GM12878 (cell line): Measurements from ENCODE around the gene YKT6. TPM values are rescaled to one million over a fixed set of nuclear protein-coding genes. Genes with fewer than 3 reads are reported as not detected.

Source experiments
- ATAC-seq: fragments of 200-7000 bp; cut with Tn5 transposase; 3 replicates; pipeline ENCODE4 v1.9.1; 2020; ENCODE audit warnings: mild to moderate bottlenecking, moderate library complexity
- BruUV-seq: library from RNA; stranded (reverse); fragments of 400-500 nt; replicated peaks from 2 replicates; lab custom pipeline; 2021; lab: Mats Ljungman, UMichigan
- CTCF ChIA-PET: fragments of 300-600 bp; sonication (Branson Sonifier 250); formaldehyde crosslinking; extraction: SDS; loops from one replicate; lab custom pipeline; 2021; ENCODE audit warnings: inconsistent platforms; lab: Yijun Ruan, JAX
- POLR2A ChIA-PET: fragments of 350-600 bp; formaldehyde crosslinking; extraction: SDS; loops from one replicate; lab custom pipeline; 2021; ENCODE audit warnings: inconsistent platforms; lab: Charles Lee
- RAD21 ChIA-PET: fragments of 300-600 bp; sonication (Branson Sonifier 250); formaldehyde crosslinking; loops from one replicate; lab custom pipeline; 2023; ENCODE audit warnings: antibody characterized with exemption; ENCODE audit not compliant: unreplicated experiment; lab: Charles Lee
- SMC1A ChIA-PET: fragments of 300-600 bp; sonication (Branson Sonifier 250); formaldehyde crosslinking; loops from one replicate; lab custom pipeline; 2023; ENCODE audit not compliant: unreplicated experiment, uncharacterized antibody; lab: Charles Lee
- DNase-seq: peaks from one replicate; pipeline ENCODE4 v3.0.0-alpha.2; 2011; ENCODE audit warnings: low read depth, low spot score
- FAIRE-seq: peaks from 3 replicates; lab custom pipeline; 2011; peaks lifted over from hg19 to GRCh38; lab: Jason Lieb, UNC
- H2AFZ ChIP-seq: 2 replicates; pipeline ENCODE4 v1.6.0; 2011; ENCODE audit warnings: low read depth, low read length, control low read depth; ENCODE audit not compliant: control insufficient read depth
- H3K27ac ChIP-seq: 2 replicates; pipeline ENCODE4 v1.5.1; 2011; ENCODE audit warnings: control low read depth; ENCODE audit not compliant: control insufficient read depth, insufficient read depth
- H3K27me3 ChIP-seq, 2 experiments: replicated peaks in 1 of 2; 2 replicates each; pipeline versions ENCODE4 v1.6.0 to v1.6.1; 2011; ENCODE audit warnings: low read length in 1 of 2; ENCODE audit not compliant: control insufficient read depth in 2 of 2, insufficient read depth in 2 of 2
- H3K36me3 ChIP-seq, 2 experiments: 2 replicates each; pipeline ENCODE4 v1.5.1; 2011; ENCODE audit warnings: low read length in 1 of 2; ENCODE audit not compliant: control insufficient read depth in 2 of 2, insufficient read depth in 2 of 2
- H3K4me1 ChIP-seq: 2 replicates; pipeline ENCODE4 v1.6.1; 2011; ENCODE audit warnings: mild to moderate bottlenecking, low read length, moderate library complexity, mixed read lengths; ENCODE audit not compliant: control insufficient read depth, insufficient read depth
- H3K4me2 ChIP-seq: 2 replicates; pipeline ENCODE4 v1.6.0; 2011; ENCODE audit warnings: control low read depth; ENCODE audit not compliant: control insufficient read depth, insufficient read depth
- H3K4me3 ChIP-seq: fragments of 200-600 bp; sonication (generic); 2 replicates; pipeline ENCODE4 v1.5.1; 2016
- H3K79me2 ChIP-seq: 2 replicates; pipeline ENCODE4 v1.6.0; 2011; ENCODE audit warnings: low read length; ENCODE audit not compliant: control insufficient read depth, insufficient read depth
- H3K9ac ChIP-seq: 2 replicates; pipeline ENCODE4 v1.8.0; 2011; ENCODE audit warnings: low read length, control low read depth, mixed read lengths; ENCODE audit not compliant: control insufficient read depth, insufficient read depth
- H3K9me3 ChIP-seq: replicated peaks from 3 replicates; pipeline ENCODE4 v1.5.1; 2011; ENCODE audit warnings: mild to moderate bottlenecking, low read length; ENCODE audit not compliant: control insufficient read depth, insufficient read depth
- H4K20me1 ChIP-seq: 2 replicates; pipeline ENCODE4 v1.6.0; 2011; ENCODE audit not compliant: control insufficient read depth, insufficient read depth
- EP300 ChIP-seq, 2 experiments: fragments of 150-350 bp in 1 of 2; IDR thresholded peaks; 2 replicates each; pipeline ENCODE4 v1.6.1; 2011 to 2012; ENCODE audit warnings: low read depth in 2 of 2, low read length in 2 of 2, borderline replicate concordance in 1 of 2, improper control_type of control experiment in 1 of 2, inconsistent platforms in 1 of 2; ENCODE audit not compliant: control insufficient read depth in 1 of 2
- EZH2 ChIP-seq: IDR thresholded peaks from 2 replicates; pipeline ENCODE4 v1.6.1; 2012; ENCODE audit warnings: low read depth, mild to moderate bottlenecking, control low read depth, inconsistent platforms, low read length, borderline replicate concordance; ENCODE audit not compliant: control insufficient read depth
- FOXM1 ChIP-seq: IDR thresholded peaks from 2 replicates; pipeline ENCODE4 v1.6.1; 2012; ENCODE audit warnings: low read depth, mild to moderate bottlenecking, inconsistent platforms, low read length, moderate library complexity
- NRF1 ChIP-seq: conservative IDR thresholded peaks from 2 replicates; pipeline ENCODE4 v1.6.1; 2011; ENCODE audit warnings: mild to moderate bottlenecking, low read depth, low read length, improper control_type of control experiment
- PKNOX1 ChIP-seq: fragments of 450-650 bp; IDR thresholded peaks from 2 replicates; pipeline ENCODE4 v1.6.1; 2016; ENCODE audit warnings: mild to moderate bottlenecking
- SIX5 ChIP-seq: IDR thresholded peaks from 2 replicates; pipeline ENCODE4 v1.6.1; 2011; ENCODE audit warnings: mild to moderate bottlenecking, low read depth, low read length, moderate library complexity; ENCODE audit not compliant: severe bottlenecking
- SREBF1 ChIP-seq: IDR thresholded peaks from 2 replicates; pipeline ENCODE4 v1.6.1; 2012; ENCODE audit warnings: mild to moderate bottlenecking, low read length
- STAT3 ChIP-seq: IDR thresholded peaks from 2 replicates; pipeline ENCODE4 v1.6.1; 2011; ENCODE audit warnings: low read depth, low read length, improper control_type of control experiment
- TARDBP ChIP-seq: IDR thresholded peaks from 2 replicates; pipeline ENCODE4 v1.6.1; 2016; ENCODE audit warnings: borderline replicate concordance
- ZBTB11 ChIP-seq: fragments of 450-650 bp; formaldehyde crosslinking; IDR thresholded peaks from 2 replicates; pipeline ENCODE4 v1.5.0; 2022; ENCODE audit warnings: mild to moderate bottlenecking, missing genetic modification characterization
- WGBS: methylation state at CpG from one replicate; pipeline ENCODE4 v1.1.6; 2016; ENCODE audit warnings: low lambda C conversion rate; ENCODE audit not compliant: insufficient replicate concordance, insufficient coverage; ENCODE audit errors: missing lambda C conversion rate; 5-methylcytosine and 5-hydroxymethylcytosine counted together
- in situ Hi-C: fragments of 300-500 bp; cut with MboI; formaldehyde crosslinking; loops from 9 replicates; pipeline ENCODE4 v1.14.3; 2018; ENCODE audit warnings: mixed read lengths
- intact Hi-C: fragments of 100-400 bp; cut with micrococcal nuclease; formaldehyde crosslinking; loops from one replicate; pipeline ENCODE4 v1.14.2; 2022; ENCODE audit not compliant: unreplicated experiment
- polyA plus RNA-seq, 11 experiments: library from polyadenylated mRNA; depleted of rRNA in 4 of 11; unstranded in 6 of 11; stranded (reverse) in 5 of 11; fragments of >200 nt; fragmentation: Nextera tagmentation in 4 of 11; fragmentation: Illumina TruSeq in 1 of 11; extraction: Ambion mirVana in 4 of 11; extraction: Trizol in 1 of 11; gene quantifications; 1 replicate in 1 of 11; 2 replicates in 10 of 11; pipeline versions ENCODE4 v1.2.1 to v1.2.3, GENCODE V29; 2011 to 2016; ENCODE audit warnings: inconsistent platforms in 2 of 11, missing spikeins in 2 of 11, low read depth in 1 of 11
- total RNA-seq, 4 experiments: library from RNA; depleted of rRNA in 3 of 4; stranded (reverse); fragments of >200 nt in 3 of 4; fragmentation: Illumina TruSeq in 1 of 4; extraction: Trizol in 1 of 4; gene quantifications; 2 replicates each; pipeline versions ENCODE4 v1.2.1 to v1.2.3, GENCODE V29; 2013 to 2021
- TF ChIP-seq, protein P1 (sequence below): fragments of 450-650 bp; IDR thresholded peaks from 2 replicates; pipeline ENCODE4 v1.6.1; 2017; ENCODE audit warnings: antibody characterized with exemption, mild to moderate bottlenecking, moderate library complexity
- TF ChIP-seq, protein P2 (sequence below): fragments of 450-650 bp; IDR thresholded peaks from 2 replicates; pipeline ENCODE4 v1.6.1; 2017; ENCODE audit warnings: mild to moderate bottlenecking, low read depth, inconsistent platforms; ENCODE audit not compliant: poor library complexity, severe bottlenecking

The YKT6 gene
- total and polyA plus RNA-seq, 10 of the 15 experiments (the other 5 are each of a cell fraction or from before 2014, with no cell fraction given) = 1.7 to 95.2 (median 70.5) TPM

GRCh38 chr7:44219371-44220045 is 18.7 kb downstream of the YKT6 start (continued):
- TF ChIP-seq, protein P1, sequence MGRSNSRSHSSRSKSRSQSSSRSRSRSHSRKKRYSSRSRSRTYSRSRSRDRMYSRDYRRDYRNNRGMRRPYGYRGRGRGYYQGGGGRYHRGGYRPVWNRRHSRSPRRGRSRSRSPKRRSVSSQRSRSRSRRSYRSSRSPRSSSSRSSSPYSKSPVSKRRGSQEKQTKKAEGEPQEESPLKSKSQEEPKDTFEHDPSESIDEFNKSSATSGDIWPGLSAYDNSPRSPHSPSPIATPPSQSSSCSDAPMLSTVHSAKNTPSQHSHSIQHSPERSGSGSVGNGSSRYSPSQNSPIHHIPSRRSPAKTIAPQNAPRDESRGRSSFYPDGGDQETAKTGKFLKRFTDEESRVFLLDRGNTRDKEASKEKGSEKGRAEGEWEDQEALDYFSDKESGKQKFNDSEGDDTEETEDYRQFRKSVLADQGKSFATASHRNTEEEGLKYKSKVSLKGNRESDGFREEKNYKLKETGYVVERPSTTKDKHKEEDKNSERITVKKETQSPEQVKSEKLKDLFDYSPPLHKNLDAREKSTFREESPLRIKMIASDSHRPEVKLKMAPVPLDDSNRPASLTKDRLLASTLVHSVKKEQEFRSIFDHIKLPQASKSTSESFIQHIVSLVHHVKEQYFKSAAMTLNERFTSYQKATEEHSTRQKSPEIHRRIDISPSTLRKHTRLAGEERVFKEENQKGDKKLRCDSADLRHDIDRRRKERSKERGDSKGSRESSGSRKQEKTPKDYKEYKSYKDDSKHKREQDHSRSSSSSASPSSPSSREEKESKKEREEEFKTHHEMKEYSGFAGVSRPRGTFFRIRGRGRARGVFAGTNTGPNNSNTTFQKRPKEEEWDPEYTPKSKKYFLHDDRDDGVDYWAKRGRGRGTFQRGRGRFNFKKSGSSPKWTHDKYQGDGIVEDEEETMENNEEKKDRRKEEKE = no peak
- TF ChIP-seq, all 136 proteins: peak for 0

DNA sequence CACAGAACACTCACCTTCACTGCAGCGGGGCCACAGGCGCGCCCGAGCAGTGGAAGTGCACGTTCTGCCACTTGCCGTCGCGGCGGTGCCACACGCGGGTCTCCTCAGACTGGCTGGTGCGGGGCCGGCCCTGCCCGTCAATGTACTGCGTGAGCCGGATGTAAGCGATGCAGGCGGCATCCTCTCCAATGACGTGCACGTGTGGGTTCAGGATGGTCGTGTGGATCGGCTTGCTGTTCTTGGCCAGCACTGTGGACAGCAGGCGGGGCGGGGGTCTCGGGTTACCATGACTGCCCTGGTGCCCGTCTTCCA is 19.2 kb downstream of the YKT6 start:
- ChIA-PET SMC1A (no interaction called here), CTCF (no interaction called here), POLR2A (no interaction called here), RAD21 (interaction anchor here (0.9 kb wide), 1 partner anchor 38 kb away, joined by 3 read pairs; no protein-coding TSS in a partner anchor)
- no peak overlapping the region for H2AFZ ChIP-seq
- FAIRE-seq (no peak), DNase-seq (no peak), ATAC-seq (no peak)
- H3K4me3 ChIP-seq = no peak overlapping the region
- H3K36me3 ChIP-seq = no peaks in the 10 kb centered on the region
- 77% methylated on average over 26 of the region's 26 CpGs for WGBS
- BruUV-seq = no TSS peak
- in situ Hi-C loops = no loop called here
- no peak overlapping the region for H3K4me2 ChIP-seq
- H4K20me1 ChIP-seq = no peaks in the 10 kb centered on the region
- H3K4me1 ChIP-seq = no peaks in the 10 kb centered on the region
- H3K9ac ChIP-seq = no peak overlapping the region
- no peaks in the 10 kb centered on the region for H3K9me3 ChIP-seq
- intact Hi-C loops = no loop called here
- H3K27me3 ChIP-seq = no peaks in the 10 kb centered on the region
- no peaks in the 10 kb centered on the region for H3K79me2 ChIP-seq
- H3K27ac ChIP-seq = no peak overlapping the region
- TF ChIP-seq, protein P2, sequence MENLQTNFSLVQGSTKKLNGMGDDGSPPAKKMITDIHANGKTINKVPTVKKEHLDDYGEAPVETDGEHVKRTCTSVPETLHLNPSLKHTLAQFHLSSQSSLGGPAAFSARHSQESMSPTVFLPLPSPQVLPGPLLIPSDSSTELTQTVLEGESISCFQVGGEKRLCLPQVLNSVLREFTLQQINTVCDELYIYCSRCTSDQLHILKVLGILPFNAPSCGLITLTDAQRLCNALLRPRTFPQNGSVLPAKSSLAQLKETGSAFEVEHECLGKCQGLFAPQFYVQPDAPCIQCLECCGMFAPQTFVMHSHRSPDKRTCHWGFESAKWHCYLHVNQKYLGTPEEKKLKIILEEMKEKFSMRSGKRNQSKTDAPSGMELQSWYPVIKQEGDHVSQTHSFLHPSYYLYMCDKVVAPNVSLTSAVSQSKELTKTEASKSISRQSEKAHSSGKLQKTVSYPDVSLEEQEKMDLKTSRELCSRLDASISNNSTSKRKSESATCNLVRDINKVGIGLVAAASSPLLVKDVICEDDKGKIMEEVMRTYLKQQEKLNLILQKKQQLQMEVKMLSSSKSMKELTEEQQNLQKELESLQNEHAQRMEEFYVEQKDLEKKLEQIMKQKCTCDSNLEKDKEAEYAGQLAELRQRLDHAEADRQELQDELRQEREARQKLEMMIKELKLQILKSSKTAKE = no peak
- TF ChIP-seq TARDBP (no peak), FOXM1 (no peak), ZBTB11 (CRISPR knock-in tag) (no peak), SIX5 (no peak), NRF1 (no peak), PKNOX1 (no peak), EP300 (IDR thresholded peaks at IDR 0.05; ENCODE audit: borderline replicate concordance in 1 of 2, control insufficient read depth in 1 of 2, low read depth in 2 of 2, low read length in 2 of 2) (no peak), EZH2 (no peak), STAT3 (no peak), SREBF1 (no peak)
